CD4-positive, alpha-beta T cell treated with Interleukin-4 for 4 hours (primary cell): ENCODE results near the gene CNTRL.

Experiments
- DNase-seq: peaks from one replicate; pipeline ENCODE4 v3.0.0-alpha.2; 2020

Gene CNTRL

DNA sequence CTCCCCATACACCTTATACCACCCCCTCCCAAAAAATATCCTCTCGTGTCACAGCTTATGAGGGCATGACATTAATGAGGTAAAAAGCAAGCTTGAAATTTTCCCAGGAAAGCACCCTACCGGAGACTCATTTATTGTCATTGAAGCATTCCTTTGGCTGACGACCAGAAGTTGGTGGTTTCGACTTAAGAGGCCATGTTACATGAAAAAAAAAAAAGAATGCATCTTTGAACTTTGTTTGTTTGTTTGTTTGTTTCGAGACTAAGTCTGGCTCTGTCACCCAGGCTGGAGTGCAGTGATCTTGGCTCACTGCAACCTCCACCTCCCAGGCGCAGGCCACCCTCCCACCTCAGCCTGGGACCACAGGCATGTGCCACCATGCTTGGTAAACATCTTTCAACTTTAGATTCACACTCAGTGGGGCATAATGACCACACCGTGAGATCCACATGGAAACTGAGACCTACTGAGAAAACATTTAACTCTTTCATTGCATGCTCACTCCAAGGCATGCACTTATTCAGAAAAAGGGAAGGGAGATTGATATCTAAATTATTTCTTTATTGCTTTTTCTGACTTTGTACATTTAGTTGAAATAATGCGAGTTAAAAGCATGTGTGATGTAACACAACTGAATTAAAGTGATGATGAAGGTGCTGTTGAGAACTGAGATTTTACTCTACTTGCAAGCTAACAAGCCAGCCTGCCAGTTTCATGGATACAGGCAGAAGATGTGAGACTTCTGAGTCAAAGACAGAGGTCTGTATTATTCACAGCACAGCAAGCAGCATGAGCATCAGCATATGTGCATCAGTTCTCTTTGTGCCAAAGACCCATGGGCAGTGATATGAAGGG, 132.0 kb downstream of the CNTRL start:
- DNase-seq: no peak

DNA sequence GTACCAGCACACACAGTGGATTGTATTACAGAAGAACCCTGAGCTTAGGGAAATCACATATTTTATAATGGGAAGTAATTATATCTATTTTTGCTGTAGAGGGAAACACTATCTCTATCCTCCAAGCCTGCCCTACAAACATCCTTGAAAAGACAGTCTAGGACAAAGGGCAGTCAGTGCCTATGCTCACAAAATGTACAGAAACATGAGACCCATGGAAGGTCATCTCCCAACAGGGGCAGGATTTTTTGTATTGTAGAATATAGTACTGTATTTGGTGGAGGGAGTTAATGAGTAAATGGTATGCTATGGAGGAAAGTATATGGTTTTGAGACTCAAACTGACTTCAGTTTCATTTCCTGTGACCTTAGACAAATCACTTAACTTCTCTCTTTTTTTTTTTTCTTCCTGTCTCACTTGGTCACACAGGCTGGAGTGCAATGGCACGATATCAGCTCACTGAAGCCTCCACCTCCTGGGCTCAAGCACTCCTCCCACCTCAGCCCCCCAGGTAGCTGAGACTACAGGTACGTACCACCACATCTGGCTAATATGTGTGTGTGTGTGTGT, 132.7 kb downstream of the CNTRL start:
- no peak for DNase-seq

DNA sequence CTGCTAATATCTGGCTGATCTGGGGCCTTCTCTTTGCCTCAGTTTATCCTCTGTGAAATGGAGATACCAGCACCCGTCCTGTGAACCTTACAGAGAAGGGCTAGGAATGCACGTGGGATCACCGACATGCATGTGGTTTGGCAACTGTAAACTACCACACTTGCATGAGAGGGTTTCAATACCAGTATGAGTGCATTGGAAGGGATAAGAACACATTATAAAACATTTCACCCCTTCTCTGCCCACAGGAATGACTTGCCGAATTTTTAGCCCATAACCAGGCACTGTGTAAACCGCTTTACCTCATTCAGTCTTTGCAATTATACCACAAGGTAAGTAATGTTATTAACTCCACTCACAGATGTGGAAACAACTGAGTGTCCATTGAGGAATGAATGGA, 135.8 kb downstream of the CNTRL start:
- no peak for DNase-seq

DNA sequence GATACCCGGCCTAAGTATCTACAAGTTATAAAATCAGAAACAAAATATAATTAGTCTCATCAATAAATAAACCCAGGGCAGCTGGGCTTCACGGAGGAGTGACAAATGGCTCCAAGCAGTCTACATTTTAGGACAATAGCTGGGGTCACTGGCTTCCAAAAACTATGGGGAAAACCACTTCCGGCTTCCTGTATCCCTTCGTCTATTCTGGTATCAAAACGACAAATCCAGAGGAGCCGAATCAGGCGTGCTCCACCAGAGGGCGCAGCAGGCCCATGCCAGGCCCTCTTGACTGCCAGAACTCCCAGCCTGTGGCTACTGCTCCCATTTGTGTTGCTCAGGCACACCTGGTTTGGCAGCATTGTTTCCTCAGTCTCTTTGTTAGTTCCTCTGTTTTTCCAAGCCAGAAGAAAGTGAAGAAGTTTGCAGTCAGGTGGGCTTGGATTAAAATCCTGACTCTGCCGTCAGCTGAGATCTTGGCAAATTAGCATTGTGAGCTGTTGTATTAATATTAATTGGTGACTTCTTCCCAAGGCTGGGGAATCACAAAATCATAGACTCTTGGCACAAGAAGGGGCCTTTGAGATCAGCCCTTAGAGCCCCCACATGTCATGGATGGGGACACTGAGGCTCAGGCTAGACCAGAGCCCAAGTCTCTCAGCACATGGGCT, 138.5 kb downstream of the CNTRL start:
- peak; percentile 62 for DNase-seq

DNA sequence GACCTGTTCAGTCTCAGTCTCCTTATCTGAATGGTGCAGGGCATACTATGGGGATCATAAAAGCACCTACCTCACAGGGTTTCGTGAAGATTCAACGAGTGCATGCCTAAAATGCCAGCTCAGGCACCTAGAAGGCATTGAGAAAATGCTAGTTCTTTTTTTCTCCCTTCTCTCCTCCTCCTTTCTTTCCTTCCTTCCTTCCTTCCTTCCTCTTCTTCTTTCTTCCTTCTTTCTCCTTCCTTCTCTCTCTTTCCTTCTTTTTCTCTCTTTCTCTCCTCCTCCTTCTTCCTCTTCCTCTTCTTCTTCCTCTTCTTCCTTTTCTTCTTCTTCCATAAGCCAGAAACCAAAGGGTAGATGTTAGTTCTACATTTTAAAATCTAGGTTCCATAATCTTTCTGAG, 139.2 kb downstream of the CNTRL start:
- DNase-seq: no peak

DNA sequence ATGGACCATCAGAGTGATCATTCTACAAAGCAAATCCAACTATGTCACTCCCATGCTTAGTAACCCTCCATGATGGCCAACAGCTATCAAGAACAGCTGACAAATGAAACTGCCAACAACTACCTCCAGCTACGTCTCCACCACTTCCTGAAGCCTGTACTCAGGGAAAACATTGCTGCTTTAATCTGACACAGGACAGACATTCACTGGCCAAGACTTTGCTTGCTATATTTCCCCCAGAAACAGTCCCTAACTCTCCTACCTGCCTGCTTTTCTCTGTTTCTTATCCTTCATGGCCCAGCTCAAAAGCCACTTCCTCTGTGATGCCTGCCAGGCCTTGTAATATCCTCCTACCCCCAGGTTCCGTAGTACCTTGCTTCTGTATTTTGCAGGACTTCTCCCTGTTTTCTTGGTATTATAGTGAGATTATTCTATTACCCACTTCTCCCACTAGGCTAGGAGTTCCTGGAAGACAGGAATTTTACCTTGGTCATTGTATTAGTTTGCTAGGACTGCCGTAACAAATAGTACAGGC, 141.6 kb downstream of the CNTRL start:
- no peak for DNase-seq

DNA sequence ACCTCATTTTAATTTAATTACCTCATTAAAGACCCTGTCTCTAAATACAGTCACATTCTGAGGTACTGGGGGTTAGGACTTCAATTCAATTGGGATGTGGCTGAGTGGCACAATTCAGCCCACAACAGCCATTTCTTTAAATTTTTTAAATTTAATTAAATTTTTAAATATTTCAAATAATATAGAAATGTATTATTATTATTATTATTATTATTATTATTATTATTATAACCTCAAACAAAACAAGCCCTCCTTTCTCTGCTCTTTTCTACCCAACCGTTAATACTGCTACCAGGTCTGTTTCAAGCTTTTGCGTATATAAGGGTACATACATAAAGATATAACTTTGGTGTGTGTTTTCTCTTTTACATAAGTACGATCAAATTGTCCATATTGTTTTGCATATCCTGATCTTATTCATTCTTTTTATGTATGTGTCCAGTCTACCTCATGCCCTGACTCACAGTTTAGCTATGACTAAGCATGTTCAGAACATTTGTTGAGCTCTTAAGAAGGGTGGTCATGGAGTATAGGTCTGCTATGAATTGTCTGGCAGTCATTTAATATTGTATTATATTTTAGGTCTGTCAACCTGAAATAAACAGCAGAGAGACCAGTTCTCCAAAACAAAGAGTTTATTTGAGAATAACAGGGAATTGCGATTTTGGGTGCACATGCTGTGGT, 143.0 kb downstream of the CNTRL start:
- no peak for DNase-seq

DNA sequence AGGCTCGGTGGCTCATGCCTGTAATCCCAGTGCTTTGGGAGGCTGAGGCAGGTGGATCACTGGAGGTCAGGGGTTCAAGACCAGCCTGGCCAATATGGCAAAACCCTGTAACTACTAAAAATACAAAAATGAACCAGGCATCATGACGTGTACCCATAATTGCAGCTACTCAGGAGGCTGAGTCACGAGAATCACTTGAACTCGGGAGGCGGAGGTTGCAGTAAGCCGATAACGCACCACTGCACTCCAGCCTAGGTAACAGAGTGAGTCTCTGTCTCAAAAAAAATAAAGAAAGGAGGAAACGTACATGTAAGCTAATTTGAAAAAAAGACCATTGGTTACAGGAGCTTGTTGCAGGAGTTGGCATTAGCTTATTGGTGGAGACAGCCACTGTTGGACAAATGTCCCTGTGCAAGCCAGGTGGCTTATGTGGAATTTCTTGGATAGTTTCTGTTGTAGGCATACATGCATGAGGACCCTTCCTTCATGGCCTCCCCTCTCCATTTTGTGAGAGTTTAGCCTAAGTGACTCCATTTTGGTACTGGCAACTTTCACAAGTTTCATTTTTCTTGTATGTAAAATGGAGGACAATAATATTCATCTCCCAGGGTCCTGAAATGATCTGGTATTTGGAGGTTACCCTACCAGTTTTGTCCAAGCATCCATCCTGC, 143.7 kb downstream of the CNTRL start:
- DNase-seq: no peak

DNA sequence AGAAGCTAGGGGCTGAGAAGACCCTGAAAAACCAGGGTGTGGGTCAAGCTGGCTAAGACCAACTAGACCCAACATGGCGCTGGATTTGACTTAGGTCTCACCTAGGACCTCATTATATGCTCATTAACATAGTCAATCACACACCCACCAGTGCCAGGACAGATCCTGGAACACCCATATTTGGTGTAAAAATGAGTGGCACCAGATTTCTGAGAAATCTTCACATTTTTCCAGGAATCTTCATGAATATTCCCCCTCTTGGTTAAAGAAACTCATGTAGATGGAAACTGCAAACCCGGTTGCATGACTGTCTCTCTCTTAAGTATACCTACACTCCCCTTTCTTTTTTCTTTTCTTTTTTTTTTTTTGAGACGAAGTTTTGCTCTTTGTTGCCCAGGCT, 144.8 kb downstream of the CNTRL start:
- DNase-seq: no peak

DNA sequence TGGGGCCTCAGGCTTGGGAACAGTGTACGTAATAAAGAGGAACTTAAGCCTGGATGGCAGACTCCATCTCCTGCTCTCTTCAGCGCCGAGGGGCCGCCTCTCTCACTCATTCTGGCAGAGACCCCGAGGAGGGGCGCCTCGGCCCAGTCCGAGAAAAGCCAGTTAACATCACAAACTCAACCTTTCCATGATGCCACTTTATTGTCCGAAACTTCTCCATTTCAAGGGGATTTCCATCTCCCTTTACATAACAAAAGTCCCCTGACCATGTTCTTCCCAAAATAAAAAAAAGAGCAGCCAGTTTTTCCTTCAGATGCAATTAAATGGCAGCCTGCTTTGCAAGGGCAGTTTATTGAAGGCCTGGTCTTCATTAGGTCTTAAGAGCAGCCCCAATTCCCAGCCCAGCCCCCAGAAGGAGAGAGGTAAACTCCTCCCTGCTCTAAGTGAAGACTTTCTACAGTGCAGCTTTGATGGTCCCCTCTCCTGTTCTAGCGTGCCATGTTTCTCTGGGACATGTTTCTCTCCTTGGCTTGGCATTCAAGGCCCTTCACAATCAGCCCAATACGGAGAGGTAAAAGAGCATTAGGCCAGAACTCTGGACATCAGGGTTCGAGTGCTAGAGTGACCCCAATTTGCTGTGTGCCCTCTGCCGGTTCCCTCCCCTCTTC, 146.4 kb downstream of the CNTRL start:
- no peak for DNase-seq

DNA sequence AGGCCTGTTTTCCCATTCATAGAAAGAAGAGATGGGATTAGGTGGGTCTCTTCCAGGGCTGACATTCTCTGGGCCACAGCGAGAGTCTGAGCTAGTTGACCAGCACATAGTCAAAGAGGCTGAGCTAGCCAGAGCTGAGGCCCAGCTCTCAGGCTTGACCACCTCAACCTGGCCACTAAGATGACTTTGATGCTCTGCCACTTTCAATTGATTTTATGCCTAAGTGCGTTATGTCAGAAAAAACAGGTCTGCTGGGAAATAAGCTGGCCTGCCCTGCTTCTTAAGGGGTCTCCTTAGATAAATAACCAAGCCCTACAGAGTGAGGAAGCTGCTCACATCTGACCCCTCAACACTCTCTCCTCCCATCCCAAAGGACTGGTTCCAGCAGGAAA, 146.9 kb downstream of the CNTRL start:
- no peak for DNase-seq

DNA sequence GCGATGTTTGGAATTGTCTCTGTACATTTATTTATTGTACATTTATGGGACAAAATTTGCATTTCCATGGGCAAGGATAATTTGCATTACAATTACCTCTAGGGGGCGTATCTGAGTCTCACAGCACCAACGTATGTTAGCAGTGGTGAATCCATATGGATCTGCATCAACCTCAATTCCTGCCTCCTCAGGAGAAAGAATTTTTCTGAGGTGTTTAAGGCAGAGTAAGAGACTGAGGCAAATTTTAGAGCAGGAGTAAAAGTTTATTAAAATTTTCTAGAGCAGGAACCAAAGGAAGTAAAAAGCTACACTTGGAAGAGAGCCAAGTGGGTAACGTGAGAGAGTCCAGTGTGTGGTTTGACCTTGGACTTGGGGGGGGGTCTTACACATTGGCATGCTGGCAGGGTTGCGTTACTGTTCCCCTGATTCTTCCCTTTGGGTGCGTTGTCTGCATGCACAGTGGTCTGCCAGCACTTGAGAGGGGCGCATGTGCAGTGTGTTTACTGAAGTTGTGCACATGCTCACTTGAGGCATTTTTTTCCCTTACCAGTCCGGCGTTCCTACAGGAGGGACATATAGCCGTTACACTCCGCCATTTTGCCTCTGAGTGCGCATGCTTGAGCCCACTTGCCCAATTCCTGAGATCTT, 147.9 kb downstream of the CNTRL start:
- DNase-seq: peak; percentile 21

DNA sequence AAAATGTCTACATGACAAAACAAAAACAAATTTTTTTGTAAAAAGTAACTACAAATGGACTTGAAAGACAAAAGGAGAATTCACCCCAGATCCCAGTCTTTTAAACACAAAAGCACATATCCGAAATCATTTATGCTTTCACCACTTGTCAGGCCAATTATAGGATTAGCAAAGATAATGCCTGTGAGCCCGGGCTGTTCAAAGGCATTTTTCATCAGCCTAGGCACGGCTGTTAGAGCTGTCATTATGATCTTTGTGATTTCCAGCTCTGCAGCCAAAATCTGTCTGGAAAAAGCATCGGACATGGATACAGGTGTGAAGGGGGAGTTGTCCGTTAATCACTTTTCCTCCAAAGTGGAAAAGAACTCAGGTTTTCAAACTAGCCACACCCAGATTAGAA, 150.5 kb downstream of the CNTRL start:
- DNase-seq: no peak

DNA sequence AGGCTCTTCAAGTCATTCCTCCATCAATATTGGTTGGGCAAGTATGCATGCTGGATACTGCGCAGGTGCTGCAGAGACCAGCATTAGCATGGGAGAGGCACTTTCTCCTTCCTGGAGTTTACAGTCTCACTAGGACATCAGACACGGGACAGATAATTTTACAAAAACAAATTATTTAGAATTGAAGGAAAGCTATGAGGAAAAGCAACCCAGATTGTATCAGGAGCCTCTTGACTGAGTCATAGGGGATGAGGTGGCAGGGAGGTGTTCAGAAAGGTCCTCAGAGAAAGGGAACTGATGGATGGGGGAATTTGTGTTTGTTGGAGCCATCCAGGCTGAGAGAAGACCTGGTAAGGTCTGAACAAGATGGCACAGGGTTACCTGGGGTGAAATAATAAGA, 151.4 kb downstream of the CNTRL start:
- DNase-seq: no peak
